Measurements from ENCODE around the gene EXOSC3.

EXOSC3 gene

DNA sequence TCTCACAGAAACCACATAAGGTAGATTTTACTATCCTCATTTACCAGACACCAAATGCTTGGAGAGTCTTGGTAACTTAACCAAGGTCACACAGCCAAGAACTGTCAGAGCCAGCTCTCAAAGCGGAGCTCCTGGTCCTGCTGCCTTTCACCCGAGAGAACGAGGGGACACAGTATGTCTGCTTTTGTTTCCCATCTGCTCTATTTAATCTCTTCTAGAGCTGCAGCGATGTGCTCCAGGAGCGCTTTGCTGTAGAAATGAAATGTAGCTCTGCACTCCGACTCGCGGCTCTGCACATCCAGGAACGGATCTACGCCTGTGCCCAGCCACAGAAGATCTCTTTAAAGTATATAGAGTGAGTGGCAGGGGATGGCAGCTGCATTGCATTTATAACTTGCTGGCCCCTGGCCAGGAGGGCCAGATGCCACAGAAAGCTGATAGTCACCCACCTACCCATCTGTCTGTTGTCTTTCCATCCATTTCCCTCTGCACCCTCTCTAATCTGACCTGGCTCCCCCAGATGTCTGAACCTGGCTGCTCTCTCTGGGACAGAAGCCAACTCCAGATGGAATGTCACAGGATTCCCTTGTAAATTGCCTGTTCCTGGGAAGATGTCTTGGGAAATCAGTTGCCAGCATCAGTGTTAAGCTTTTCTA is 52.6 kb downstream of the EXOSC3 start:
- DNase-seq (ENCODE audit: low read depth in 2 of 2): no peak

DNA sequence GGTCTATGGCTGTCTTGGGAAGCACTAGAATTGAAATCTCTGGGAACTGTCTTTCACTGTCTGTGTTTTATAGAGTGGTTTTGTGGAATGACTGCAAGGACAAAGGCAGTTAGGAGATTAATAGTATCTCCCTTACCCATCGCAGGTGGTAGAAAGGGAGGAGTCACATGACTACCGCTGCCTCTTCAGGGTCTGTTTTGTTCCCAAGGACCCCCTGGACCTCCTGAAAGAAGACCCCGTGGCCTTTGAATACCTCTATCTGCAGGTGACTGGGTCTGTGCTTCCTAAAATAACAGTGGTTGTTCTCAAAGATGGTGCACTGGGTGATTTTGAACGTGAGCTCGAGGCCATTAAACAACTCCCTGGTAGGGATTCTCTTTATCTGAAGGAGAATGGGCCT is 54.0 kb downstream of the EXOSC3 start:
- no peak for DNase-seq (ENCODE audit: low read depth in 2 of 2)

DNA sequence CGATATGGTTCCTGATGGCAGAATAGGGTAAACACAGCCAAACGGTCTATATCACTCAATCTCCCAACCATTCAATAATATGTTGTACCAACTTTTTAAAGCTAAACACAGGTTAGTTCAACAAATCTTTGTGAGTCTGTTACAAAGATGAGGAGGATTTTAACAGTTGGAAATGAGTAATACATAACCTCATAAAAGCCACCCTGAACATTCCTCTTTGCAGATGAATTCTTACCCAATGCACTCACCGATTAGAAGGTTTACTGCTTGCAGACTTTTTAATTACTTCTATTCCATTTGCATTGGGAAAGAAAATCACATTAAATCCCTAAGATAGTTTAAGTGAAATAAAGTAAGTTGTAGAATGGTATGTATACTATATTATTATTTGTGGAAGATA is 54.6 kb downstream of the EXOSC3 start:
- no peak for DNase-seq (ENCODE audit: low read depth in 2 of 2)

Measured in activated CD4-positive, alpha-beta T cell treated with anti-CD3 and anti-CD28 coated beads for 24 hours (primary cell).